Right lobe of liver (tissue), 4 donors: Measurements from ENCODE around the gene CYP3A4.

Experiments used
- POLR2A ChIP-seq: fragments of 450-650 bp; IDR thresholded peaks from one replicate; pipeline ENCODE4 v1.6.1; 2017; ENCODE audit warnings: antibody characterized with exemption, mild to moderate bottlenecking
- TF ChIP-seq, protein P1 (sequence below), 4 donors: fragments of 200-600 bp in 3 of 4; fragments of 450-650 bp in 1 of 4; IDR thresholded peaks; one replicate each; pipeline versions ENCODE4 v1.5.1 to v1.8.0; 2016 to 2022; ENCODE audit warnings: antibody characterized with exemption in 4 of 4, mild to moderate bottlenecking in 2 of 4
- donor health status: DM: no; HTN: no; CAD: no.
- donor health status: DM: no; HTN: no; CAD: no.
- donor health status: DM: no; HTN: yes; CAD: no.

DNA sequence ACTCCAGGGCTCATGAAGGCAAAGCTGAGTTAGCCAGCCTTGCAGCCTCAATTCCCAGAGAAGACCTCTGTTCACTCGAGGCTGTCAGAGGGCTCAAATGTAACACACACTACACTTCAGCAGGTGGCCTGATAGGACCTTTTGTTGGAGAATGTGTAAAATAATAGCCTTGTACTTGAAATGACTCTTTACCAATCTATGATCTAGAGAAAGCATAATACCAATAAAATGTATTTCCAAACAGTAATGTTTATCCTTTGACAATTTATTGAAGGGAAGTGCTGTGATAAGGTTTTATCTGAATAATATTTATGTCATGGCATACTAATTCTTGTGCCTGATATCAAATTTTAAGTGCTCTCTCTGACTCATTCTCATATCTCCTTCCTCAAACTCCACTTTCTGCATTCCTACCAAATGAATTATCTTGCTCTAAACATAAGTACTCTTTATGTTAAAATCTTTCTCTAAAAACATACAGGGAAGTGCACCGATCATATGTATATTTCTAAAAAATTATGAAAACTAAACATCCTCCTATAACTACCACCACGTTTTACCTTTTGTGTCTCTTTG, 69.9 kb downstream of the CYP3A4 start:
- TF ChIP-seq, protein P1, sequence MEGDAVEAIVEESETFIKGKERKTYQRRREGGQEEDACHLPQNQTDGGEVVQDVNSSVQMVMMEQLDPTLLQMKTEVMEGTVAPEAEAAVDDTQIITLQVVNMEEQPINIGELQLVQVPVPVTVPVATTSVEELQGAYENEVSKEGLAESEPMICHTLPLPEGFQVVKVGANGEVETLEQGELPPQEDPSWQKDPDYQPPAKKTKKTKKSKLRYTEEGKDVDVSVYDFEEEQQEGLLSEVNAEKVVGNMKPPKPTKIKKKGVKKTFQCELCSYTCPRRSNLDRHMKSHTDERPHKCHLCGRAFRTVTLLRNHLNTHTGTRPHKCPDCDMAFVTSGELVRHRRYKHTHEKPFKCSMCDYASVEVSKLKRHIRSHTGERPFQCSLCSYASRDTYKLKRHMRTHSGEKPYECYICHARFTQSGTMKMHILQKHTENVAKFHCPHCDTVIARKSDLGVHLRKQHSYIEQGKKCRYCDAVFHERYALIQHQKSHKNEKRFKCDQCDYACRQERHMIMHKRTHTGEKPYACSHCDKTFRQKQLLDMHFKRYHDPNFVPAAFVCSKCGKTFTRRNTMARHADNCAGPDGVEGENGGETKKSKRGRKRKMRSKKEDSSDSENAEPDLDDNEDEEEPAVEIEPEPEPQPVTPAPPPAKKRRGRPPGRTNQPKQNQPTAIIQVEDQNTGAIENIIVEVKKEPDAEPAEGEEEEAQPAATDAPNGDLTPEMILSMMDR (IDR thresholded peaks at IDR 0.05), result no peak
- TF ChIP-seq POLR2A, result no peak
